RKO (cell line): ENCODE data around the gene EFR3B.

Experiments
- DNase-seq: peaks from one replicate; pipeline ENCODE4 v3.0.0-alpha.2; 2016; ENCODE audit warnings: low spot score

EFR3B gene

DNA sequence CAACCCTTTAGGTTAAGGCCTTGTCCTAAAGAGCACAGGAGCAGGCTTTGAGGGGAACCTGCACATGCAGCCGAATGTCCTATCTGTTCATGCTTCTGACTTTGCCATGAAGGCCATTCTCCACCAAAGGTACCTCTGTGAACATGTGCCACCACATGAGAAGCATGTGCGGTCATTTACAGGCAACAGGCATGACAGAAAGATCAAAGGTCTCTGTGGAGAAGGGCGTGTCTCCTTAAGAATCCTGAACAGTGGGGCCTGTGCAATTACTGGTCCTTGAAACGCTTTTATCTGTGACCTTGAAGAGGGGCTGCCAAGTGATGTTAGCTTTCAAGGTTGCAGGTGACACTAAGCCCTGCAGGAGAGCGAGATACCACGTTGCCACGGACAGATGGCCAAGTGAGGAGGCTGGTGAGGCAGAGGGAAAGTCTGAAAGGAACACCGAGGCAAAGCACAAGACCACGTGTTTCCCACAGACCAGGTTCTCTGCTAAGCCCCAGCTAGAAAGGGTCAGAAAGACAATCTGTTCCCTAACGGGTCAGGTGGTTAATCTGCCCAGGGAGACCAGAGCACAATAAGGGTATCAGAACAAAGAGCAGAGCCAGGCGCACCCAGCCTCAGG is 146.0 kb downstream of the EFR3B start:
- no peak for DNase-seq

DNA sequence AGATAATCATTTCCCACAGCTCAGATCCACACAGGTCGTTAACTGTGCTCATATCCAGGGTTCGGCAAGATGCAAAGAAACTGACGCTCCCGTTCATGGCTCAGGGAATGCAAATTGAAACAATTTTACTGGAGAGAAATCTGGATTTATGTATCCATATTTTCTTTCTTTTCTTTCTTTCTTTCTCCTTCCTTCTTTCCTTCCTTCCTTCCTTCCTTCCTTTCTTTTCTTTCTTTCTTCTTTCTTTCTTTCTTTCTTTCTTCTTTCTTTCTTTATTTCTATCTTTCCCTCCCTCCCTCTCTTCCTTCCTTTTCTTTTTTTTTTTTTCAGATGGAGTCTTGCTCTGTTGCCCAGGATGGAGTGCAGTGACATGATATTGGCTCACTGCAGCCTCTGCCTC is 146.5 kb downstream of the EFR3B start:
- no peak for DNase-seq

DNA sequence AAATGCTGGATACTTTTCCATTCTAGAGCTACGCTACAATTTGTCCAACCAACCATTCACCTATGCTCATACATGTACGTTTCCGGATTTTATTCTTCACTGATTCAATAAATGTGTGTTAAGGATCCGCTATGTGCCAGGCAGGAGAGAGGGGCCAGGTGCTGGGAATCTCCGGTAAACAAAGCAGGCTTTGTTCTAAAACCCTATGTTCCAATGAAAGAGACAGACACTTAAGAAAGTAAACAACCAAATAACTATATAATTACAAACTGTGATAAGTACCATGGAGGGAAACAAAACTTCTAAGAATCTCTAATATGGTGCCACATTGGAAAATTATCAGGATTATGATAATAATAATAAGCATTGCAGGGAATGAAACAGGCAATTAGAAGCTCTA is 148.7 kb downstream of the EFR3B start:
- DNase-seq = no peak

DNA sequence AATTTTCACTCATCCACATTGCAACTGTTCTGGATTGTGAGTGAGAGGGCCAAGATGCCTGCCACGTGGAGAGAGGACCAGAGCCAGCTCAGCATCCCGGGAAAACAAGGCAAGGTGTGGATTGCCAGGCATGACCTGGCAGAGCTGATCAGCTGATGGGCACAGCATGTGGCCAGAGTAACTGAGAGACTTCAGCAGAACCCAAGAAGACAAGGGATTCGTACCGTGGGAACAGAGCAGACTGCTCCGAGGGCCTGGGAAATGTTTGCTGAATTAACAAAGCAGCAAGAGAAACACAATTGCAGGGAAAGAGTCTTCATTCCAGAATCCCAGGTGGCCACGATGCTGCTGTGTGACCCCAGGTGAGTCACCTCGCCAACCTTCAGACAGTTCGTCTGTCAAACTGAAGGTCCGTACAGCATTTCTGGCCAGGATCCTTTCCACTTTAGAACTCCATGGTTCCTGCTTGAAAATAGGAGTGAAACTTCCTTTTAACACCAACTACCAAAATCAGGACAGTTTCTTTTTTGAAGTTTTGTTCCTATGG is 152.8 kb downstream of the EFR3B start:
- no peak for DNase-seq

DNA sequence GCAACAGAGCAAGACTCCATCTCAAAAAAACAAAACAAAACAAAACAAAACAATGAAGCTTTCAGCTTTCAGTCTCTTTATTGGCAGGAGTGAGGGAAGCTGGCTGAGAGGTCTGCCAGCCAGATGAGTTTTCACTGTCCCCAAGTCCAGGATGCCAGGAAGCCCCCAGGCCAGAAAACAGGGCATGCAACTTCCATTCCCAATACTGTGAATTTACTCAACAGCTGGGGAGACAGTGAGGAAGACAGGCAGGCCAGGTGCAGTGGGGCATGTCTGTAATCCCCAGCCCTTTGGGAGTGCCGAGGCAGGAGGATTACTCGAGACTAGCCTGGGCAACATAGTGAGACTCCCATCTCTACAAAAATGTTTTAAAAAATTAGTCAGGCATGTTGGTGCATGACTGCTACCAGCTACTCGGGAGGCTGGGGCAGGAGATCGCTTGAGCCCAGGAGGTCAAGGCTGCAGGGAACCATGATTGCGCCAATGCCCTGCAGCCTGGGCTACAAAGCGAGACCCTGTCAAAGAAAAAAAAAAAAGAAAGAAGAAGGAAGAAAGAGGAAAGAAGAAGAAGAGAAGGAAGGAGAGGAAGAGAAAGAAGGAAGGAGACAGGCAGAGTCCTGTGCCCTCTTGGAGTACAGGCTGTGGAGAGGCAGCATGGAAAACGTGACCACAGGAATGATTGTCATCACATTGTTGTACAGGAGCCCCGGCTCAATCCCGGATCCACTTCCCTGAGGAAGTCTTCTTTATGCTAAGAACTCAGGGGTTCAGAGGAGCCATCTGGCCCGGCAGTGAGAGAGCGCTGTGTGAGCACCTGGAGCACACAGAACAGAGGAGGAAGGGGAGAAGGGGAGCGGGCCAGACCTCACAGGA is 155.7 kb downstream of the EFR3B start:
- no peak for DNase-seq

DNA sequence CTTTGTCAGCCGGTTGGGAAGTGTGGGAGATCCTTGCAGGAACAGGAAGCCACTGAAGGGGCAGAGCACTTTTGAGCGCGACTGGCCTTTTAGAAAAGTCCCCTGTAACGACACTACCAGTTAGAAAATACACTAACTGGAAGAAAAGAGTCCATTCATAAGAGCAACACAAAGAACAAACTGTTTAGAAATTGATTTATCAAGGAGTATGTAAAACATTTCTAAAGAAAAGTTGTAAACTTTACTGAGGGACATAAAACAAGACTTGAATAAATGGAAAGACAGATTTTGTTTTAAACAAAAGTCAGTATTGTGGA is 156.3 kb downstream of the EFR3B start:
- DNase-seq = no peak

DNA sequence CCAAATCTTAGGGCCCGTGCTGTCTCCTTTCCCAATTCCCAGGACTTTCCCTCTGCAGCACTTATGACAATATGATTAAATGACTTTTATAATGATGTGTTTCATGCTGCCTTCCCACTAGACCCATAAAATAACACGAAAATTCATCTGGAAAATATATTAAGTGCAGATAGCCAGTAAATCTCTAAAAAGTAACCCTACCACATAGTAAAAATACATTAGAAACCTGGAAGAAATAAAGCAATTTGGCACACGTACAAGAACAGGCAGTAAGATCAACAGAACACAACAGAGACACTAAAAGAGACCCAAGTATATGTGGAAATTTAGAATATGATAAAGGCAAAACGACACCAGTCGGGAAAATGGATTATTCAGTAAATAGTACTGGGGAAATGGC is 156.7 kb downstream of the EFR3B start:
- DNase-seq = no peak

DNA sequence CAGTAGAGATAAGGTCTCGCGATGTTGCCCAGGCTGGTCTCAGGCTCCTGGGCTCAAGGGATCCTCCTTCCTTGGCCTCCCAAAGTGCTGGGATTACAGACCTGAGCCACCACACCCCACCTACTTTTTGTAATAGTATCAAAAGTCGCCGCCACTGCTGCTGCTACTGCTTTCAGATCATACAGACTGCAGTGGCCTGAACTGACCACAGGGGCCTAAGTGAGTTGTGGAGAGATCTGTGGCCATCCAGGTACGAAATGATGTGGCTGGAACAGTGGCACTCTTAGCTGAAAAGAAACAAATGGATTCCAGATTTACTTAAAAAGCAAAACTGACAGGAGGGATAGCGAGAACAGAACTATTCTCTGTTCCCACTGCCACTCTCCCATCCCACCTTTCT is 159.4 kb downstream of the EFR3B start:
- no peak for DNase-seq

DNA sequence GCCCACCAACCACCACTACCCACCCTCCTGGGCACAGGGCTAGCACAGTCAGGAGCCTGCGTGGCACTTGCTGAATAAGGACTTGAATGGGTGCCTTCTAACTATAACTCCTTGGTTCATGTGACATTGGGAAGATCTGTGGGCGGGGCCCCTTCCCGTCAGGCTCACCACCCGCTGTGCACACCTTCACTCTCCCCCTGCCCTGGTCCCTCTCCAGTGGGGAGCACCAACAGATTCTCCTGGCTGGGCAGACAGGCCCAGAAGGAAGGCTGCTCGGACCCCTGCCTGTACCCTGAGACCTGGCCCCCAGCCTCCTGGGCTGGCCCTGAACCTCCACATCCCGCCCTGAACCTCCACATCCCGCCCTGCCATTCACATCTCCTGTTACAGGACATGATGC is 159.9 kb downstream of the EFR3B start:
- DNase-seq = no peak

DNA sequence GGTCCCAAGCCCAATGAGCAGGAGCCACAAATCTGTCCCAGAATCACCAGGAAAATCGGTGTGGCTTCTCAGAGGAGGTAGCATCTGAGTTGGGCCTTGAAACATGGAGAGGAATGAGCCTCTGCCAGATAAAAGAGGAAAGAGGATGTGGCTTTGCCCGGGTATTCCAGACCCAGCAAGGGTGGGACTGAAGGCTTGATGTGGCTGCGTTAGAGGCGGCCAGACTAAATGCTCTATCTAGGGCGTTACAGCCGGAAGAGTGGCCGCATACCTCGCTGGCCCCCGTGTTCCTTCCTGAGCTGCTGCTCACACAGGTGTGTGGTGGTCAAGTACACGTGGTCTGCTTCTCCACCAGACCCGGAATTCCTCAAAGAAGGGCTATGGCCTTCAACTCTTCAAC is 160.4 kb downstream of the EFR3B start:
- DNase-seq = no peak

DNA sequence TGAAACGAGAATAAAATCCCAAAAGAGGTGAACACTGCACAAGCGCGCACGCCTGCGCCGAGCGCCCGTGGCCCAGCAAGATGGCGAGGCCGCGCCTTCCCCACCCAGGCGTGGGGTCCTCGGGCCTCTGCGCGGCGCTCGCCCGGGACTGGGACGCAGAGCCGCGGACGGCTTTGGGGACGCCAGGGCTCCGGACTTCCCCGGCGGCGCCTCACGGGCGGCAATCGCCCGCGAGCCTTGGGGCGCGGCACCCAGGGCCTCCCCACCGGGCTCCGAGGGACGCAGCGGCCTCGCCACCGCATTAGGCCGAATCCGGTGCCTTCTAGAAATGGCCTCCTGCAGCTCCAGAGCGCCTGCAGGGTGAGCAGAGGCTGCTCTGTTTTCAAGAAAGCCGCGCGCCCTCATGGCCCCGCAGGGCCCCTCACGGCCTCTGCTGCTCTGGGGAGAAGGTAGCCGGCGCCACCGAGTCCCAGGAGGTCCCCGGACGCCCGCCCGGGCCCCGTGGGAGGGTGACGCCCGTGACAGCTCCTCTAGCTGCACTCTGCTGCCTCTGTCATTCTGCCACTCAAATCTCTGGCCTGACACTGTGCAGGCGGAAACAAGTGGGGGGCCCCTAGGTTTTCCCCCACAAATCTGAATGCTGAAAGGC is 162.4 kb downstream of the EFR3B start:
- DNase-seq = no peak

DNA sequence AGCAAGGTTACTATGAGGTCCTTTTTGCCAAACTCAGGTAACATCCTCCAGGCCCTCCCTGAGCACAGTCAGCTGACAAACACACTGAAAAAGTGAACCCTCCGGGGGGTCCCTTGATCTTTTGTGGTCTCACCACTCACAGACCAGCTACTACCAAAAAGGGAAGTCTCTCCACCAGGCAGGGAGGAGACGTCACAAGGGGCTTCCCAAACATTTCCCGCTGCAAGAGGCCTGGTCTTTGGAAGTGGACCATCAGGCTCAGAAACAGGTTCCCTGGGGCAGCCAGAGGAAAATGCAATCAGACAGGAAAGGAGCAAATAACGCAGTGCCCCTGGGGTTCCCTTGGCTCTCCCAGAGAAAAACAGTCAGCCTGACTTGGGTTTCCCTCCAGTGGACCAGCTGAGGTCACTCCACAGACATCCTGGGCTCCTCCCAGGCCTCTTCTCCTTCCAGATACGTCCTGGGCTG is 165.2 kb downstream of the EFR3B start:
- DNase-seq = no peak
